NCI-H2171 treated with DMSO at 0.1 percent for 48 hours (cell line): Measurements from ENCODE around the gene GPNMB.
A peak's percentile ranks its signal among the peaks of the same experiment; 100 is the strongest.

Experiments used
- DNase-seq: peaks from one replicate; lab custom pipeline; 2025; lab: John Stamatoyannopoulos, UW

Gene GPNMB

GRCh38 chr7:23230641-23231101 is 15.9 kb upstream of the GPNMB start:
- DNase-seq, result no peak

- no peak for DNase-seq
Observed at GRCh38 chr7:23232966-23233365, 13.6 kb upstream of the GPNMB start.

DNA sequence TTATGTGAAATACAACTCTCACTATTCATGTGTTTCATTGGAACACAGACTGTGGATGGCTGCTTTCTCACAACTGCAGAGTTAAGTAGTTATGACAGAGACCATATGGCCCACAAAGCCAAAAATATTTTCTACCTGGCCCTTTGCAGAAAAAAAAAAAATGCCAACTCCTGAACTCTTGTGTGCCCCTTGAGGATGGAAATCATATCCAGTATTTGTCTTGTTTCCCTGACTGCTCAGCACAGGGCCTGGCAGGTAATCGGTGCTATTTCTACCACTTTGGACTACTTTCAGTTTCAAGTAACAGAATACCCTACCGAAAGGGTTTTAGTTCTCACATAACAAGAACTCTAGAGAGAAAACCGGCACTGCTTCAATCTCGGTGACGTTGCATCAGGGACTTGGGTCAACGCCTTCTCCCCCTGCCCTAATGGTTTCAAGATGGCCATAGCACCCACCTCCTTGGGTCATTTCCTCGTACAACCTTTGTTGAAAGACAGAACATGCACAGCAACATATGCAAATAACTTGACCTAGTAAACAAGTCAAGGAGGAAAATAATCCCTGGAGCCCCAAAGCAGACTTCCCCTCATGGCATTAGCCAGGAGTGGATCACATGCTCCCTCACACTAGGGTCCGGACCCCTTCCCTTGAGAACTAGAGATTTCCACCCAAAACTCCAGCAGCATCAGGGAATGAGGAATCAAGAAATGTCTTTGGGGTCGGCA is 11.8 kb upstream of the GPNMB start:
- DNase-seq, result peak; percentile 86

GRCh38 chr7:23235813-23236221 is 10.8 kb upstream of the GPNMB start:
- DNase-seq, result peak; percentile 70

DNA sequence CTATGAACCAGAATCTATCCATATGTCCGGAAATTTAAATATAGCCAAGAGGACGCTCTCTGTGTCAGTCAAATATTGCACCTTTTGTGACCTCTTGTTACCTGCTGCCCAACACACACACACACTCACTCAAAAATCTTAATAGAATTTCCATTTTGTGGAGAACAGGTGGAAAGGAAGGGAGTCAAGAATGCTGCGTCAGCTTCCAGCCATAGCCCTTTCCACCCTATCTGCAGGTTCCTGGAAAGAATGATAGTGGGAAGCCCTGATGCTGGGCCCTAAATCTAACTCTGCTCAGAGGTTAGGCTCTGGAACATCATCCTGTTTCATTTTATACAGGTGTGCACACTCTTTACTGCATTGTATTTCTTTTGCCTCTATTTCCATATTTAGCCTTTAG is 9.6 kb upstream of the GPNMB start:
- DNase-seq, result no peak

- no peak for DNase-seq
Observed at GRCh38 chr7:23238983-23239652, 7.5 kb upstream of the GPNMB start.

DNA sequence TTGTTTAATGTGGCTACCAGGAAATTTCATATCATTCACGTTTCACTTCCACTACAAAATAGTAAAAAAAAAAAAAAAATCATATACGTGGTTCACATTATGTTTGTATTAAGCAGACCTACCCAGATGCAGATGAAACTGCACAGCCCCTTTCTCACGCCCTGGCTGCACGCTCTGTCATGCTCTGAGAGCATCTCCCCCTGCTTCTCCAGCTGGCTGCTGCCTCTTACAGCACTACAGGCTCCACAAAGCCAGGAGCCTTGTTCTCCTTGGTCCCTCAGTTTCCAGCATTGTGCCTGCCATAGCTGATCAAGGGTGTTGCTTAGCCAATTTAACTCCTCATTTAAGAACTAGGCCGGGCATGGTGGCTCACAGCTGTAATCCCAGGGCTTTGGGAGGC is 6.9 kb upstream of the GPNMB start:
- peak; percentile 46 for DNase-seq

- DNase-seq, result no peak
Observed at GRCh38 chr7:23242321-23242720, 4.3 kb upstream of the GPNMB start.

DNA sequence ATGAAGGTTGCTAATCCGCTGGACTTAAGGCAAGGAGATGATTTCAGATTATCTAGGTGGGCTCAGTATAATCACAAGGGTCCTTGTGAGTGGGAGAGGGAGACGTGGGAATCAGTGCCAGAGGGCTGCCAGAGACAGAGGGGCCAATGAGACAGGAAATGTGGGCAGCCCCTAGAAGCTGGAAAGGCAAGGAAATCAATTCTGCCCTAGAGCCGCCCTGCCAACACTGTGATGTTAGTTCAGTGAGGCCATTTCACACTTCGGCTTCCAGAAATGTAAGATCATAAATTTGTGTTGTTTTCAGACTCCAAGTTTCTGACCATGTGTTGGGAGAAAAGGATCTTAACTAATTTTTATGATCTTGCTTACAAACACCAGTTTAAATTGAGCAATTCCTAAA is 3.6 kb upstream of the GPNMB start:
- no peak for DNase-seq

DNA sequence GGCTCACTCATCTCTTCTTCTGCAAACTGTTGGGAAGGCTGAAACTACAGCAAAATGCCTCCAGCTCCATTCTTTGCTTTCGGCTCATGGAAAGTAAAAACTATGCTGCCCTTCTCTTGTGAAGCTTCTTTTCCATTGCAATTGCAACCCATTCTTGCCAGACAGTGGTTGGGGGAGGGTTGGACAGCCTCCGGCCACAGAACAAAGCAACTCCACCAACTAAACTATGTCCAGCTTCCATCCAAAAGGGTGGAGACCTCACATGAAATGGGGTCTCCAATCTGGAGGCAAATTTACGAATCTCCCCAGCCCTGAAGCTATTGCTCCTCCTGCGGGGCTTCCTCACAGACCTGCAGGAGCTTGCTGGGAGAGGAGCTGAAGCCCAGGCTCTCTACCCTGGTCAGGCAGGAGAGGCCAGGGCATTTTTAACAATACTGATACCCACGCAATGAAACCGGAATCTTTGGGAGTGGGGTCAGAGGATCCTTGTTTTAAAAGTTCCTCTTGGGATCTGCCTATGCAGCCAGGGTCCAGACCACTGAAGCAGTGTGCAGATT is 549 bp downstream of the GPNMB start:
- DNase-seq, result no peak

DNA sequence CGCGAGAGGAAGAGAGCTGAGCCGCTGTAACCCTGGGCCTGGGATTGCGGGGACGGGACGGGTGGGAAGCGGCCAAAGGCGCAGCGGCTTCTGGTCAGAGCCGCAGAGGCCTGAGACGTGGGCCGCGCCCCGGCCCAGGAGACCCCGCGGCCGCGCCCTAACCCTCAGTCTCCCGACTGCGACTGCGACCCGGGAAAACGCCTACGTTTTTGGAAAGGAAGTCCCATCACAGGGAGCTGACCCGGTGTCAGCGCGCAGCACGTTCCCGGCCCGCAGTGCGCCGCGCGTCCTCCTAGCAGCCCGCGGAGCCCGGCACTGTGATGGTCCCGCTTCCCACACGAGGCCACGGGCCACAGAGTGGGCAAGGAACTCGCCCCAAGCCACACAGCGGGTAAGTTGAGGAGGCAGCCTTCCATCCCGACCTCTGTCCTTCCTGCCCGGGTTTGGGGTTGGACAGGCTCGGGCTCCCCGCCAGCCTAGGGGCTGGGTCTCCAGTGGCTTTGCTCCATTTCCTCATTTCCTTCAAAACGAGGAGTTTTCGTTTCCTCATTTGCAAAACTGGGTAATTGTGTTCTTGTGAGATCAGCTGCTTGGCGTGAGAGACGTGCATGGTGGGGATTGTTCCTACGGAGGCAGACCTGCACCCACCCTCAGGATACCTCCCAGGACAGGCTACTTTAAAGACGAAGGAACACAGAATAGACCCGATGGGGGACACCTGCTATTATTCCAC is 1.2 kb downstream of the GPNMB start:
- DNase-seq, result no peak

GRCh38 chr7:23249486-23249885 is 2.9 kb downstream of the GPNMB start:
- no peak for DNase-seq

- DNase-seq, result no peak
Observed at GRCh38 chr7:23254051-23254681, 7.6 kb downstream of the GPNMB start.

- no peak for DNase-seq
Observed at GRCh38 chr7:23256731-23257130, 10.2 kb downstream of the GPNMB start.

GRCh38 chr7:23260371-23260770 is 13.8 kb downstream of the GPNMB start:
- DNase-seq, result no peak

GRCh38 chr7:23261843-23262452 is 15.4 kb downstream of the GPNMB start:
- peak; percentile 37 for DNase-seq

DNA sequence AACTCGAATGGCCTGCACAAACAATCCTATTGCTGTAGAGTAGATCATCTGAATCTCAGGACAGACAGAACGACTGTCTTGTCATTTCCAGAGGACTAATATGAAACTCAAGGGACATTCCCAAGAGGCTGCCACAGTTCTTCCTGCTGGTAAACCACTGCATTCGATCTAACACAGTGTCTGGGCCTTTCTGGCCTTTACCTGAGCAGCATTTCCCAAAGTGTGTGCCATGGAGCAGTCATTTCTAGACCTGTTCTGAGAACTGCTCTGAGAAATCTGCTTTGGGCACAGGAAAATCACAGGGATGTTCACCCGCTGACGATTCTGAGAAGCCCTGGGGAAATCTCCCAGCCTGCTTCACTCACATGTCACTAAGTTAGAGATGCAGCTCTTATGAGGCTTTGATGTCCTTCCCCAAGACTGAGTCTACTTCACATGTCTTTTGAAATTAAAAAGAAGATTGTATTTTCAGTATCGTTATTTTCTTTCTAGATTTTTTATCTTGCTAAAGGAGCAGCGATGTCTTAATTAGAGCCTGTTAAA is 18.4 kb downstream of the GPNMB start:
- no peak for DNase-seq

DNA sequence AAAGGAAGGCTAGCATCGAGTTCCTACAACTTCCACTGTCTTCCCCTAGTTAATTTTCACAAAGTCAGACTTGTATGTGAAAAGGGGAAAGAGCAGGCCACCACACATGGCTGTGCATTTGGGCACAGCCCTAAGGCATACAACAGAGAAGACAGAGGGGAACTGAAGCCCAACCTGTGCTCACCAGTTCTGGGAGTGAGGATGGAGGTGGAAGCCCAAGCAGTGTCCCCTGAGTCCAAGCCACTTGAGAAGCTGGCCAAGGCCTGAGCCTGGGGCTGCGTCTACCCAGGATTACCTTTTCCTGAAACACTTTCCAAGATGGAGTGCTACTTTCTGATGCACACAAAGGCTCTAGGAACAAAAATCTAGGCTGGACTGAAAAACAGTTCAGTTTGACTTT is 20.3 kb downstream of the GPNMB start:
- no peak for DNase-seq

- no peak for DNase-seq
Observed at GRCh38 chr7:23267357-23267756, 20.8 kb downstream of the GPNMB start.

DNA sequence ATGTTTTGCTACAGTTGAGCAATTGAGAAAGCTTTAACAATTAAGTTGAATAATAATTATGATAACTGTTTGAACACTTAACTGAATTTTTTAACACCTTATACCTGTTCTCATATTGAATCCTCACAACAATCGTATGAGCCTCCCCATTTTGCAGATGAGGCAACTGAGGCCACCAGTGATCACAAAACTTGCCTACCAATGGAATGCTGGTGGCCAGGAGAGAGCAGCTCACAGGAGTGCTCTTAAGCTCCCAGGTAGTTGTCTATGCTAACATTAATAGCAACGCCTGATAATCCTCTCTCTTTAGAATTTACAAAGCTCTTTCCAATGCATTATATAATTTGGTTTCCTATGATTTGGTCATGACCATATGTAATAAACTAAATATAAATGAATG is 21.6 kb downstream of the GPNMB start:
- no peak for DNase-seq

DNA sequence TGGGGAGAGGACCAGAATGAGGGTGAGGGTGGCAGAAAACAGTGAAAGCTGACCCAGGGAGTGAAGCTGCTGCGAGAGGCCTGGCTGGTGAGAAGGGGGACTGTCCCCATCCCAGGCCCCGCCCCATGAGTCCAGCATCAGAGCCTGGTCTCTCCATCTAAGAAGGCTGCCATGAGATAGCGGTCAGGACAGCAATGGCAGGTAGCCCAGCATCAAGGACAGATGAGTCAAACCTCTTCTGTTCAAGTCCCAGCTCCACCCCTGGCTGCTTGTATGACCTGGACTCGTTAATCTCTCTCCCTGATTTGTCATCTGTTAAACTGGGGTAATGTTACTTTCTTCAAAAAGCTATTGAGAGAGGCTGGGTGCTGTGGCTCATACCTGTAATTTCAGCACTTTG is 22.2 kb downstream of the GPNMB start:
- DNase-seq, result no peak

DNA sequence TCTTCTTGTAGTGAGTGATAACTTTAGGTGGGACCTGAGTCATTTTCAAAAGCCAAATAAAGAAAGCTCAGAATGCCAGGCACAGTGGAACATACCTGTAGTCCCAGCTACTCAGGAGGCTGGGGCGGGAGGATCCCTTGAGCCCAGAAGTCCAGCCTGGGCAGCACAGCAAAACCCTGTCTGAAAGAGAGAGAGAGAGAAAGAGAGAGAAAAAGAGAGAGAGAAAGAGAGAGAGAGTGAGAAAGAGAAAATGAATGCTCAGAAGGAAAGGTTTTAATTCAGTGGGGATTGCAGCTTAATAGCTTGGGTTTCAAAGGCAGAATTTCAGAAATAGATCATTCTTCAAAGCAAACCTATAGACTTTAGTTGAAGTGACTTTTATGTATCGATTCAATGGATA is 25.7 kb downstream of the GPNMB start:
- DNase-seq, result no peak
